Prostate gland (tissue), 2 donors: ENCODE data around the gene MRPL33.

Experiments used
- CTCF ChIP-seq, 4 experiments: fragments of 200-600 bp in 2 of 4; fragments of 450-650 bp in 2 of 4; sonication (generic) in 2 of 4; IDR thresholded peaks; 1 replicate in 3 of 4; 2 replicates in 1 of 4; pipeline ENCODE4 v1.5.1; 2016 to 2019; ENCODE audit warnings: antibody characterized with exemption in 4 of 4, mild to moderate bottlenecking in 2 of 4, moderate library complexity in 2 of 4
- POLR2A ChIP-seq: fragments of 450-650 bp; IDR thresholded peaks from one replicate; pipeline ENCODE4 v1.6.1; 2016; ENCODE audit warnings: antibody characterized with exemption, mild to moderate bottlenecking
- POLR2AphosphoS5 ChIP-seq: sonication (generic); formaldehyde crosslinking; IDR thresholded peaks from one replicate; pipeline ENCODE4 v1.6.1; 2017; ENCODE audit warnings: antibody characterized with exemption

- TF ChIP-seq CTCF (IDR thresholded peaks at IDR 0.05) (no peak), POLR2A (no peak), POLR2AphosphoS5 (no peak)
Measured at GRCh38 chr2:27762951-27763906, 8.3 kb upstream of the MRPL33 start.
